ENCODE results near the gene RALGPS1. TPM values are rescaled to one million over a fixed set of nuclear protein-coding genes. Genes with fewer than 3 reads are reported as not detected.

Gene RALGPS1
- total RNA-seq, 2 experiments from 2014 or later, result 1.9 to 2.2 TPM

DNA sequence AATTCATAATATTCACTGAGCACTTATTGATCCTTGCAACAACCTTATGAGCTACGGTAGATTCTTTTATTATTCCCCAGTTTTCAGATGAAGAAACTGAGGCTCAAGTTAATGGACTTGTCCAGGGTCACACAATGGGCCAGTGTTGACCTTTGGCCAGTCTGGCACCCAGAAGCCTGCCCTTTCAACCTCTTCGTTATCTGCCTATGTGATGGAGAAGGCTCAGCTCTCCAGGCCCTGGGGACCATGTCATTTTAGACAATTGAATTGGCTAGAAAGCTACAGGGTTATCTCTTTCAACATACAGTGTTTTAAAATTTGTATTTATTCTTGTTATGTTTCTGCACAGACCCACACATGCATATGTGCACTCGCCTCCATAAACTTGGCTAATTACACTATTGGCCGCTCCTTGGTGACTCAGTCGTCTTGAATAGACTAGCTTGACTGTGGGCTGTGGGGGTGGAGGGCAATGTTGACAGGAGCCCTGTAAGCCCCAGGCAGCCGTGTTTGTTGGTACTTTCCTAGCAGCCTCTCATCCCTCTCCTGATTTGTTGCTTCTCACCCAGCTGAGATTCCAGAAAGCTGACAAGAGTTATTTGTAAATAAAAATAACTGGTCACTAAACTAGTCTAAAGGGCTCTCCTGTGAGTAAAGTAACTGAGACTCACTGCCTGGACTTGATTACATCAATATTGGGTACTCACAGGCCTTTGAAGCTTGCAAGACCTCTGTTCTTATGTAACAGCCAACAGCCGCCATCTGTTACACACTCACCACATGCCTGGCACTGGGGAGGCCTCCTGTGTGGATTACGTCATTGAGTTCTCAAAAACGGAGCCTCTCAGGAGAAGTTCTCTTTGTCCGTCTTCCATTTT, 216.3 kb downstream of the RALGPS1 start:
- Mint-ChIP-seq H3K9me3 (no peaks in the 10 kb centered on the region), H3K27me3 (peaks cover 16% of the 10 kb centered on the region), H3K4me1 (no peaks in the 10 kb centered on the region), H3K27ac (no peak overlapping the region), H3K36me3 (ENCODE audit: low read depth) (no peaks in the 10 kb centered on the region), H3K4me3 (no peak overlapping the region)
- ChIA-PET POLR2A (no interaction called here), CTCF (interaction anchor here (0.6 to 1.8 kb wide), 6 partner anchors 9 to 886 kb away, joined by 3 to 5 read pairs (median 4); no protein-coding TSS in a partner anchor)
- DNase-seq, result no peak

DNA sequence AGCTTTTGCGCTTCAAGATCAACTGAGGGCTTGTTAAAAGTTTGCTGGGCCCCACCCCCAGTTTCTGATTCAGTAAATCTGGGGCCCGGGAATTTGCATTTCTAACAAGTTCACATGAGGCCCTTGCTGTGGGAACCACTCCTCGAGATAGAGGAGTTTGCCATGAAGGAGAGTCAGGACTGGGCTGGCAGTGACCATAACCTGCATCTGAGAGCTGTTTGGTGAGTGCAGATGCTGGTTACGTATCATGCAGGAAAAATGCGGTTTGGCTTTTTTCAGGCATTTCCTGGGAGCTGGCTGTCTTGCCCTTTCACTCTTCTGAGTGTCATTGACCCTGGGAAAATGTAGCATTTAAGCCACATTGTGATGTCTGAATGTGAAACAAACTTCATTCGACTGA, 217.3 kb downstream of the RALGPS1 start:
- no peaks in the 10 kb centered on the region for H3K4me1 Mint-ChIP-seq
- no peaks in the 10 kb centered on the region for H3K9me3 Mint-ChIP-seq
- DNase-seq, result no peak
- POLR2A ChIA-PET, result no interaction called here
- no peaks in the 10 kb centered on the region for H3K36me3 Mint-ChIP-seq (ENCODE audit: low read depth)
- H3K4me3 Mint-ChIP-seq, result no peak overlapping the region
- no peak overlapping the region for H3K27ac Mint-ChIP-seq
- CTCF ChIA-PET, result interaction anchor here (1.6 to 1.8 kb wide), 2 partner anchors 20 to 33 kb away, joined by 3 to 4 read pairs; no protein-coding TSS in a partner anchor
- peaks cover 7% of the 10 kb centered on the region for H3K27me3 Mint-ChIP-seq

DNA sequence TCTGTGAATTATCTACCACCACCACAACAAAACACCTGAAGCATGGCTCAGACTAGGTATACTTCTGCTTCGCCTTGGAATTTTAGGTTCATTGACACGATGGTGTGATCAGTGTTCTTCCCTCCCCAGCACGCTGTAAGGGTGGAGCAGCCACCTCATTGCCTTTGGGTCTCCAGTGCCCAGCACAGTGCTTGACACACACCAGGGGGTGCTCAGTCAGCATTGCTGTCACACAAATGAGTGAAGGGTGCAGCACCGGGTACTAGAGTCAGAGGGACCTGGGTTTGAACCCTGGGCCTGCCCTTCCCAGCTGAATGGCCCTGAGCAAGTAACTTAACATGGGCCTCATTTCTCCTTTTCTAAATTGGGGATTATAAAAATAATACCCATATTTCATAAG, 217.8 kb downstream of the RALGPS1 start:
- H3K36me3 Mint-ChIP-seq (ENCODE audit: low read depth), result no peaks in the 10 kb centered on the region
- CTCF ChIA-PET, result interaction anchor here (1.8 kb wide), 1 partner anchor 33 kb away, joined by 3 read pairs; no protein-coding TSS in a partner anchor
- no peak overlapping the region for H3K27ac Mint-ChIP-seq
- no peak for DNase-seq
- H3K27me3 Mint-ChIP-seq, result peaks cover 3% of the 10 kb centered on the region
- H3K4me3 Mint-ChIP-seq, result no peak overlapping the region
- POLR2A ChIA-PET, result no interaction called here
- H3K4me1 Mint-ChIP-seq, result no peaks in the 10 kb centered on the region
- no peaks in the 10 kb centered on the region for H3K9me3 Mint-ChIP-seq

DNA sequence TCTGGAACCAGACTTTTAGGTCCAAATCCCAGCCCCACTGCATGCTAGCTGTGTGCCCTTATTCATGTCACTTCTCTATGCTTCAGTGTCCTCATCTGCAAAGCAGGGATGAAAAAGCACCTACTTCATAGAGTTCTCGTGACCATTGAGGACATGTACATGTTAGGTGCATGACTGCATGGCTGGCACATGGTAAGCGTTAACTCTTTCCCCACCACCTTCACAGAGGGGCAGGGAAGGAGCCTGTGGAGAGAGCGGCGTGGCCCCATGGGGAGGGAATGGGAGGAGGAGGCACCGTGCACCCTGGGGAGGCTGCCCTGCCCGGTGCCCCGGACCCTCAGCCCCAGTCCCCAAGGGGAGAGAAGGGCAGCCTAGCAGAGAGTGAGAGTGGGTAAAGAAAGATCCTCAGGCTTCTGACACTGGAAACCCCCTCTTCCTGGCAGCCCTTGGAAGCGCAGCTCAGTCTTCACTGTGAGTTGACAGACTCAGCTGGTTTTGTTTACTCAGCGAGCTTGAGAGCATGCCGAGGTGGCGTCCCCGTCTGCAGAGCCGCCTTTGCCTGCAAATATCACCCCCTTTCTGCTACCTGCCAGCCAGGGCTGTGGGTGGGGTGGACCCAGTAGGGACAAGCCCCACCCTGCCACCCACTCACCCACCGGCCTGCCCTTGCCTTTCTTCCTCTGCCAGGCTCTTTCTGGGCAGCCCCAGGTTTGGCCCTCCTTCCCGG, 218.5 kb downstream of the RALGPS1 start:
- Mint-ChIP-seq H3K27ac (no peak overlapping the region), H3K4me1 (no peaks in the 10 kb centered on the region), H3K4me3 (no peak overlapping the region), H3K9me3 (no peaks in the 10 kb centered on the region), H3K27me3 (peaks cover 2% of the 10 kb centered on the region), H3K36me3 (ENCODE audit: low read depth) (no peaks in the 10 kb centered on the region)
- DNase-seq, result no peak
- CTCF ChIA-PET, result interaction anchor here (1.3 kb wide), 1 partner anchor 66 kb away, joined by 3 read pairs; no protein-coding TSS in a partner anchor
- POLR2A ChIA-PET, result no interaction called here

DNA sequence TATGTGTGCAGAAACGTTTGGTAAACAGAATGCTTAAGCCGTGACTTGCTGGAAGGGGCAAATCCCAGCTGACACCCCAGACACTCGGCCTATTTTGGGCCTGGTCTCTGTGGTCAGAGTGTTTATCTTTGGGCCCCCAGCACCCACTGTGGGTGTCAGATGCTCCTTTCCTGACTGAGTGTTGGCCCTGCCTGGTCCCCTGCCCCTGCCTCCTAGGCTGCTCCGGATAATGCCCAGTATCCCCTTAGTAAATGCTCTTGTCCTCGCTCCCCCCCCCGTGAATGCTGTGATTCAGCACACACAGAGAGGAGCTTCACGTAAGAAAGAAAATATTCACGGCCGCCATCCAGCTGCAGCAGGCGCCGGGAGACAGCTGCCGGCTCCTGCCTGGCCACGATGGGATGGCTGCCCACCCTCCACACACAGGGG, 219.2 kb downstream of the RALGPS1 start:
- Mint-ChIP-seq H3K27me3 (peaks cover 2% of the 10 kb centered on the region), H3K9me3 (no peaks in the 10 kb centered on the region), H3K27ac (no peak overlapping the region), H3K4me3 (no peak overlapping the region), H3K4me1 (no peaks in the 10 kb centered on the region), H3K36me3 (ENCODE audit: low read depth) (no peaks in the 10 kb centered on the region)
- DNase-seq, result no peak
- ChIA-PET CTCF (interaction anchor here (1.0 to 1.3 kb wide), 4 partner anchors 9 to 65 kb away, joined by 3 to 4 read pairs (median 3); no protein-coding TSS in a partner anchor), POLR2A (no interaction called here)

DNA sequence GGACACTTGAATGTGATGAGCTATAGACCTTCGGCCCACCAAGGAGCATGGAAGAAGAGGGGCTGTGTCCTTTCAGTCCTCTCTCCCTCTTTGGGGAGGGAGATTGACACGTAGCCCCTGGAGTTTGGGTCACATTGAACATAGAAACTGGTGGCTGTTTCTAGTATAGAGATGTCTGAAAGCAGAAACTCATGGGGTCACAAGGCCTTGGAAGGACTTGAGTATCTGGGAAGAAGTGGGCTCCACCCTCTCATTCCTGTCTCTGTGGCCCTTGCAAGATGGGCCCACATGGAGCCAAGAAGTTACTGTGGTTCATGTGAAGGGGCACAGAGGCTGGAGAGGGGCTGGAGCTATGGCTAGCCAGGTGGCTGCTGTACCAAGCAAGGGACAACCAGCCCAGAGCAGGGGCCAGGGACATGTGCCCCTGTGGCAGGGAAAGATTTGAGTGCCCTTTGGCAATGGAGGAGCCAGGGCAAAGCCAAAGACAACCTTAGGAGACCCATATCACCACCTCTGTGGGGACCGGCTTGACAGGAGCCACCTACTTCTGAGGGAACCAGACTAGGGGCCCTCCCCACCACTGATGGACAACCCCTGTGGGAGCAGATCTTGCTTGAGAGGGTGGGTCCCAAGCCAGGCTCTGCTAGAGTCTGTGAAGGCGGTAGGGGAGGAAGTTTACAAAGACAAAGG, 220.6 kb downstream of the RALGPS1 start:
- H3K36me3 Mint-ChIP-seq (ENCODE audit: low read depth), result no peaks in the 10 kb centered on the region
- no peak overlapping the region for H3K4me3 Mint-ChIP-seq
- peaks cover 2% of the 10 kb centered on the region for H3K27me3 Mint-ChIP-seq
- CTCF ChIA-PET, result interaction anchor here (0.6 to 1.3 kb wide), 4 partner anchors 10 to 1464 kb away, joined by 3 to 4 read pairs (median 3); no protein-coding TSS in a partner anchor
- no peaks in the 10 kb centered on the region for H3K4me1 Mint-ChIP-seq
- POLR2A ChIA-PET, result no interaction called here
- H3K27ac Mint-ChIP-seq, result no peak overlapping the region
- H3K9me3 Mint-ChIP-seq, result no peaks in the 10 kb centered on the region
- no peak for DNase-seq

DNA sequence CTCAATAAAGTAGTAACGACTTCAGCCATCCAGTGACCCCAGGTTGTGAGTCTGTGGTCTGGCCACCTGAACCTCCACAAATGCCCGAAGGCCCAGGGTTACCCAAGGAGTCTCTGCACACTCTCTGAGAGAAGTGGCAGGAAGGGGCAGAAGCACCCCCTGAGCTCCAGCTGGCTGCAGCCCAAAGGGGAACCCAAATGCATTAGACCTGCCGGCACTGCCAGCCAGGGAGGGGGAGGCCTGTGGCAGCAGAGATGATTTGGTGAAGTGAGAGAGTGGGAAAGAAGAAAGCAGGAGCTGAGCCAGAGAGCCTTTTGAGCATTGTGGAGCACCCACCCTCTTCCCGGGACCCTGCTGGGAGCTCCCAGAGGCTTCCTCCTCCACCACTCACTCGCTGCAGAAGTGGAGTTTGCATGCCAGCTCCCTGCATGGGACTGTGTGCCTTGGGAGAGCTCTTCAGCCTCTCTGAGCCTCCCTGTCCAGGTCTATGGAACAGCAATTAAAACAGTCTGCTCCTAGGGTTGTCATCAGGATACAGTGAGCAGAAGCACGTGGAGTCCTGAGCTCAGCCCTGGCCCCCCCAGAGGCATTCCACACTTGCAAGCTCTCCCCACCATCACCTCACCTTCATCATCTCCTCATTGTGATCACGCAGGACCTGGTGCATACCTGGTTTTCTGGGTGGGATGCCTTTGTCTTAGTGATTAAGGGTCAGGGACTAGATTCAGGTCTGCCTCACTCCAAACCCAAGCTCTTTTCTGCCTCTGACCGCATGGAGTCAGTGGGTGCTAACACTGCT, 221.7 kb downstream of the RALGPS1 start:
- Mint-ChIP-seq H3K27ac (no peak overlapping the region), H3K36me3 (ENCODE audit: low read depth) (no peaks in the 10 kb centered on the region), H3K4me1 (no peaks in the 10 kb centered on the region), H3K4me3 (no peak overlapping the region), H3K27me3 (peaks cover 8% of the 10 kb centered on the region), H3K9me3 (no peaks in the 10 kb centered on the region)
- ChIA-PET CTCF (interaction anchor here (1.1 to 1.8 kb wide), 3 partner anchors 13 to 150 kb away, joined by 3 to 5 read pairs (median 3); no protein-coding TSS in a partner anchor), POLR2A (no interaction called here)
- no peak for DNase-seq

DNA sequence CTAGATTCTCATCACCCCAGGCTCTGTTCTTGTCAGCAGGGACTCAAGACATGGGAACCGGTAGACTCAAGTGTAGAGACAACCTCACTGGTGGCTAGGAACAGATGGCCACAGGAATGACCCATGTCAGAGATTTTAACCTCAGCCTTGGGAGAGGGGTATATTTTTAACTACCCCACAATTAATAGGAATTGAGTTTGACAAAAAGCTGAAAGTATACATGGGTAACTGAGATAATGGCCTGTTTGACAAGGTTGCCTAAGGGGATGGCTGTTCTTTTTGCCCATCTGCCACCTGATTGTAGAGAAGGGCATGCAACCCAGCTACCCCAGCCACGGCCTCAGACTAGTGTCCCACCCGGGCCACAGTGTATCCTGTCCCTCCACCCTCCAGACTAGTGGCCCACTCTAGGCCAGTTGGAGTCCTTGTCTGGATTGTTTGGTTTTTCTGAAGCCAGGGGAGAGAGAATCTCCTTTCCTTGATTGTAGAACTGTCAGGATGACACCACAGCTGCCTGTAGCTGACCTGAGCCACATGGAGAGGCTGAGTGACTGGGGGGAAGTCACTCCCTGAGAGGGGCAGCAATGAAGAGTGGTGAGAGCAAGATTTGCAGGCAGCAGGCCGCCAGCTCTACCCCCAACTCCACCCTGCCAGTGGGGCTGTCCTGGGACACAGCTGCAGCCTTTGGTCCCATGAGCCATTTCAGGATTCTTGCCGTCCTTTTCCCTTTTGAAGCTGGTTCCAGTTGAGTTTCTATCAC, 222.5 kb downstream of the RALGPS1 start:
- Mint-ChIP-seq H3K36me3 (ENCODE audit: low read depth) (no peaks in the 10 kb centered on the region), H3K27me3 (peaks cover 10% of the 10 kb centered on the region), H3K4me1 (no peaks in the 10 kb centered on the region), H3K4me3 (no peak overlapping the region), H3K27ac (no peak overlapping the region), H3K9me3 (no peaks in the 10 kb centered on the region)
- CTCF ChIA-PET, result interaction anchor here (1.1 to 1.8 kb wide), 3 partner anchors 14 to 151 kb away, joined by 3 to 5 read pairs (median 3); no protein-coding TSS in a partner anchor
- POLR2A ChIA-PET, result no interaction called here
- DNase-seq, result no peak

DNA sequence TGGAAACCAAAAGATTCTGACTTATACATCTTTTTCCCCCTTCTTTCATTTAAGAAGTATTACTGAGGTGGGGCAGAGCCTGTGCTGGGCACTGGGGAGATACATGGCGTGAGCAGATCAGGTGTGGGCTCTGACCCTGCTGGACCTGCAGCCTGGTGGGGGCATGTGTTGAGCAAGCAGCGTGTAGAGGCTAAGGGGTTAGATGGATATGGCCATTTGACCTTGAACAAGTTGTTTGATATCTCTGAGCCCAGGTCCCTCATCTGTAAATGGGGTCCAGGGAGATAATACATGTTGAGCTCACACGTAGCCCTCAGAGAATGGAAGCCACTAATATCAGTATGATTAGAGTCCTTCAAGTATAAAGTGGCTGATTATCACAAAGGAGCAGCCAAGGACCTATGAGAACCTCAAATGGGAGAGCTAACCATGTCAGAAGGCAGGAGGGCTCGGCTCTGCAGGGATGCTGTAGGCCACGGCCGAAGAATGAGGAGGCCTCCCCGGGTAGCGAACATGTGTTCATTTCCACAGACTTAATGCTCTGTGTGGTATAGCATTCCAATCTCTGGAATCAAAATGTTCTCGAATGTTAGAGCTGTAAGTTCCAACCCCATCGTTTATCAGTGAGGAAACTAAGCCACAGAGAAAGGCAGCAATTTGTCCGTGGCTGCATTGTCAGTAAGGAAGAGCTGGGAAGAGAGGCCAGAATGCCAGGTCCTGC, 223.2 kb downstream of the RALGPS1 start:
- CTCF ChIA-PET, result interaction anchor here (1.8 kb wide), 1 partner anchor 15 kb away, joined by 5 read pairs; no protein-coding TSS in a partner anchor
- POLR2A ChIA-PET, result interaction anchor here (0.5 kb wide), 1 partner anchor 24 kb away, joined by 3 read pairs; no protein-coding TSS in a partner anchor
- Mint-ChIP-seq H3K4me1 (no peaks in the 10 kb centered on the region), H3K27me3 (peaks cover 15% of the 10 kb centered on the region), H3K9me3 (no peaks in the 10 kb centered on the region), H3K36me3 (ENCODE audit: low read depth) (no peaks in the 10 kb centered on the region), H3K27ac (no peak overlapping the region), H3K4me3 (no peak overlapping the region)
- no peak for DNase-seq

DNA sequence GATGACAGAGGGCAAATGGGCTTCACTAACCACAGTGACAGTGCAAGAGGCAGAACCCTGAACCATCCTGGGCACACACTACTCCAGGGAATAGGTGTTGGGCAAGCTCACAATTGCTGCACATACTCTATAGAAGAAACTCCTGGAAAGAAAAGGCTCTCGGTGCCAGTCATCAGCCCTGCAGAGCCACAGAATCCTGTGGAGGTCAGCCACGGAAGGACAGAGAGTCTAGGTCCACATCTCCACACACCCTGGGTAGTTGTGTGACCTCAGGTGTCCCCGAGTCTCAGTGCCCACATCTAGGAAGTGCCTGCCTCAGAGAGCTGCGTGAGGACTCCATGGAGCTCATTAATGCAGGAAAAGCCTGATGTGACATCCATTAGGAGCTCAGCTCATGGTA, 223.9 kb downstream of the RALGPS1 start:
- Mint-ChIP-seq H3K4me3 (no peak overlapping the region), H3K27me3 (peaks cover 15% of the 10 kb centered on the region), H3K27ac (no peak overlapping the region), H3K4me1 (no peaks in the 10 kb centered on the region), H3K9me3 (no peaks in the 10 kb centered on the region), H3K36me3 (ENCODE audit: low read depth) (no peaks in the 10 kb centered on the region)
- POLR2A ChIA-PET, result interaction anchor here (0.5 kb wide), 1 partner anchor 23 kb away, joined by 3 read pairs; no protein-coding TSS in a partner anchor
- CTCF ChIA-PET, result no interaction called here
- no peak for DNase-seq
